Left cardiac atrium (tissue), 4 donors: ENCODE results near the gene PUM1. TPM values are rescaled to one million over a fixed set of nuclear protein-coding genes. Genes with fewer than 3 reads are reported as not detected.

Experiments
- ATAC-seq, 2 donors: fragments of 200-7000 bp; cut with Tn5 transposase; one replicate each; pipeline ENCODE4 v1.9.1; 2020; ENCODE audit warnings: mild to moderate bottlenecking in 2 of 2, moderate library complexity in 2 of 2
- DNase-seq: peaks from one replicate; pipeline ENCODE4 v3.0.0-alpha.2; 2020
- intact Hi-C, 2 donors: fragments of 100-400 bp; cut with DNase I; formaldehyde crosslinking; loops; one replicate each; pipeline versions ENCODE4 v1.14.1 to v1.15.1; 2022 to 2023
- total RNA-seq, 2 donors: library from RNA; stranded (reverse); fragmentation: NEBNext Ultra II Directional; extraction: Animal tissue kit (Norgen Biotek cat#: 25700); gene quantifications; one replicate each; pipeline ENCODE4 v1.2.1, GENCODE V29; 2021
- donor health status: DM: no; HTN: yes; CAD: no.
- donor health status: DM: no; HTN: yes; CAD: no; lungs with severe emphysema.
- donor health status: DM: yes; HTN: yes; CAD: no.
- donor health status: Dilated cardiomyopathy.

PUM1 gene
- total RNA-seq, 2 donors from 2014 or later, result 71.3 to 75.1 TPM

DNA sequence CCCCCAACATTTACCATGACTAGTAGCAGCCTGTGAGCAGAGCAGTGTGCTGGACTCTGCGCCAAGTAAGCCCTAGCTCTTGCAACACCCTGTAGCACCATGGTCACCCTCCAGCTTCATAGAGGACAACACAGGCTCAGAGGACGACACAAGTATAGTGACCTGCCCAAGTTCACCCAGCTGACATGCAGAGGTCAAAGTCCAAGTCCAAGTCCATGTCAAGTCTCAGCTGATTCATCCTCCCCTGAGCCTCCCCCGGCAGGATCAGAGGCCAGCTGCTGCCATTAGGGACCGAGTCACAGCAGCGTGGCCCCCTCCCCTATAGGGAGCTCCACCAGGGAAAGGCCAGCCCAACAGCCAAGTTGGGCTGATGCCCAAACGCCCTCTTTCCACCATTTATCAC, 172.8 kb downstream of the PUM1 start:
- intact Hi-C loops, result no loop called here
- no peak for ATAC-seq
- DNase-seq, result no peak

DNA sequence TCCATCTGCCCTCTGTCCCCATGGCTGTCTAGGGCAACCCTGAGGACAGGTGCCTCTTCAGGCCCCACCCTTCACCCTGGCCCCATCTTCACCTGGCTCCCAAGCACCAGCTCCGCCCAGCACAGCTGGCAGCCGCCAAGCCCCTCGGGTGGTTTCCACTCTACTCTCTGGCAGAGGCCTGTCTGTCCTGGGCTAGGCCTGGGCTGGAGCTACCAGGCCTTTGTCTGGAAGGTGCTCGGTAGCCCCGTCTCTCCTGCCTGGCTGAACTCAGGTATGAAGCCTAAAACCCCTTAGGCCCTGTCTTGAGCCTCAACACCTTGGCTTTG, 174.3 kb downstream of the PUM1 start:
- intact Hi-C loops, result no loop called here
- ATAC-seq, result no peak
- no peak for DNase-seq

DNA sequence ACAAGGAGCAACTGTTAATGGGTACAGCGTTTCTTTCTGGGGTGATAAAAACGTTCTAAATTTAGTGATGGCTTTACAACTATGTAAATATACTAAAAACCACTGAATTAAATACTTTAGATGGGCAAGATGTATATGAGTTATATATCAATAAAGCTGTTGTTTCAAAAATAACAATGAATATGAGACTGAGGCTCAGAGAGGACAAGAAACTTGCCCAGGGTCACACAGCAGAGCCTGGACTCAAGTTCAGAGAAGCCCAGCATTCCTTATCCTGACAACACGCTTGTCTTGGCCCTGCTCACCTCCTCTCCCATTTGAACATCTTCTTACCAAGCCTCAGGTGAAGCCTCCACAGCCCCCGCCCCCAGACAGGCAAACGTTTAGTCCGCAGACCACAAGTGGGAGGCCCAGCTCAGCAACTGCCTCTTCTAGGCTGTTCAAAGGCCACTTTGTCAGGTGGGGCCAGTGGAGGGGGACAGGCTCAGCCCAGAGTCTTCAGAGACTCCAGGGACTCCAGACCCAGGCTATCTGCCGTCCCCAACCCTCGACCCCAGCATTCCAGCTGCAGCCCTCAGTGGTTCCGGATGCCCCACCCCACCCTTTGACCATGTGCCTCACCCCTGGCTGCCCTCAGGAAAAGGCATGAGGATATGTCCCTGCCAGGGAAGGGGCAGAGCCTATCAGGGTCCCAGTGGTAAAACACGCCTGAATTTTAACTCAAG, 174.9 kb downstream of the PUM1 start:
- DNase-seq (no peak), ATAC-seq (no peak)
- intact Hi-C loops, result no loop called here

DNA sequence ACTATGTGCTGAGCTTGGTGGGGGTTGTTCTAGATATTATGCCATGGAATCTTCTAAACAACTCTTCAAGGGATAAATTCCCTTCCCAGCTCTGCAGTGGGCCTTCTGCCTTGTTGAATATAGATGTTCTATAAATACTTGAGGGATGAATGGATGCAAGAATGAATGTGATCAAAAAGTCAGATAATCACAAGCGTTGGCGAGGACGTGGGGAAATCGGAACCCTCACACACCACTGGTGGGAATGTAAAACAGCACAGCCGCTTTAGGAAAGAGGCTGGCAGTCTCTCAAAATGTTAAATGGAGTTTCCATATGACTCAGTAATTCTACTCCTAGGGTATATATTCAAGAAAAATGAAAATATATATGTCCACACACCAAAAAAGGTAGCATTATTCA, 176.0 kb downstream of the PUM1 start:
- DNase-seq (no peak), ATAC-seq (no peak)
- intact Hi-C loops, result no loop called here

DNA sequence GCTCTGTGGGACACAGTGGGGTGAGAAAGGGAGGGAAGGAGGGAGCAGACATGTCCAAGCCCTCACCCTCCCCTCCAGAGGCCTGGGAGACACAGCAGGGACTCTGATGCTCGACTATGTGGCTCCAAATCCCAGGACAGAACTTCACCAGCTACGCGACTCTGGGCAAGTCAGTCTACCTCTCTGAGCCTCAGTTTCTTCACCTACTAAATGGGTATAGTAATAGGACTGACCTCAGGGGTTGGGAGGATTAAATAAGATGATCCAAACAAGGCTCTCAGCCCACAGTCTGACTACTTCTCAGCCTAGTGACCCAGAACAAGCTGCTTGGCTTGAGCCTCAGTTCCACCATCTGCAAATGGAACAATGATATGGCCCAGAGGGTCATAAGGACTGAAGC, 176.5 kb downstream of the PUM1 start:
- intact Hi-C loops, result no loop called here
- ATAC-seq (no peak), DNase-seq (no peak)

DNA sequence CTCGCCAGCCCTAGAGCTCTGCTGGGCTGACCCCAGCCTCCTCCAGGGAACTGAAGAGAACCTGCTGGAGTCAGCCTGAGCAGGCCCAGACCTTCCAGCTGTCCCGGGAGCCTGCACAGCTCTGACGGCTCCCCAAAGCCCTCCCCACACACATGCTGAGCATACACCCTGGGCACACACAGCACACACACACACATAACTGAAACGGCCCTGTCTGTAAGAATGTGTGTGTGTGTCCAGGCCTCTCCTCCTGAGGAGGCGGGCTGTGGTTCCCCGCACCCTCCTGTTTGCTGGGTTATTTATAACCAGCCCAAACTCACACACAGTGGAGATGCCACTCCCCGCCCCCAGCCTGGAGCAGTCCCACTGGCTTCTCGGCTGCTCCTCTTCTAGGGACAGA, 177.1 kb downstream of the PUM1 start:
- ATAC-seq (peak; percentile 81 to 90), DNase-seq (peak; percentile 67)
- intact Hi-C loops, result no loop called here

DNA sequence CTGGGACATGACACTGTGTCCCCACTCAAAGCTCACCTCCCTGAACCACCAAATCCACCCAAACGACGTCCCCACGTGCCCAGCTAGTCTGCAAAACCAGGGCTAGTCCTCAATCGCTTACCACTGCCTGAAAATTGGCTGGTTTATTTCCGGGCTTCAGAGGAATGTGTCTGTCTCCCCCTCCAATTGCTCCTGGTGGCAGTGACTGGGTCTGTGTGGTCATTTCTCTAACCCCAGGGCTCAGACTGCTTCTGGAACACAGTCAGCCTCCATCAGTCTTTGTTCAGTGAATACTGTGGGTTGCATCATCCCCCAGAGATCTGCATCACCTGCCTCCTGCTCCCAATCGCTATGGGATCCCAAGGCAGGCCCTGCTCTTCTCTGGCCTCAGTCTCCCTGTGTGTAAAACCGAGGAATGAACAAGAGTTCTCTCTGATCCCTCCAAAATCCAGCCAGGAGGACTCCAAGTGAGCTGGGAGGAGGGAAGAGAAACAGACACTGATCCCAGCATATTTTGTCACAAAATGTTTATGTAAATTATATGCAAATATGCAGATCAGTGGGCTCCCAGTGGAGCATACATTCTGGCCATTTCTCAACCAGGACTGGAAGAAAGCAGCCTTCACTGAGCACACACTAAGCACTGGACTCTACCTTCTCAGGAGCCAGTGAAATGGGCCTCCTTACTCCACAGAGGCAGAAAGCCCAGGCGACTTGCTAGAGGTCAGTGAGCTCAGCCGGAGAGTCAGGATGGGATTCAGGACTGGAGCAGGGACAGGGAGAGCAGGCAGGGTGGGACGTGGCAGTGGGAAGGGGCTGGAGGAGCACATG, 177.8 kb downstream of the PUM1 start:
- no peak for DNase-seq
- intact Hi-C loops, result no loop called here

DNA sequence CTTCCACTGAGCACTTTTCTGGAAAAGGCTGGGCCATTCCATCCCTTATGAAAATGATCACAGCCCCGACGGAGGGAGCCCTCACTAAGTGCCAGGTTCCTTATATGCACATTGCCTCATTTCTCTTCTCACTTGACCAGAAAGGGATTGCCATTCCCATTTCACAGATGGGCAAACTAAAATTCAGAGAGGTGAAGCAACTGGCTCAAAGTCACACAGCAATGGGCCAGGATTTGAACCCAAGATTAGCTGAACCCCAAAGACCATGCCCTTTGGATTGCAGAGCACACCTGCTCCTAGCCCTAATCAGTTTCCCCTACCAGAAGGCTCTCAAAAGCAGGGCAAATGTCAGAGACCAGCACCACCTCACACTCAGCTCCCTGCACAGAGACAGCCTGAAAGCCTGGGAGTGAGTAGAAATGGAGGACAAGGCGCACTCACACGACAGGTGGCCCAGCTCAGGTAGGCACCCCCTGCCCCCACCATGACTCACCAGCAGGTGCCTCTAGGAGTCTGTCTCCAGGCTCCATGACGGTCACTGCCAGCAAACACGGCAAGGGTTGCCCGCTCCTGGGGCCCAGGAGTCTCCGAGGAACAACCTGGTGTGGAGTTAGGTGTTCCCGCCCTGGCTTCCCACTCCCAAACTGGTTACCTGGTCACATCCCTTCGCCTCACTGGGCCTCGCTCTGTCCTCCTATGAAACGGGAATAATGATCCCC, 178.6 kb downstream of the PUM1 start:
- DNase-seq (no peak), ATAC-seq (no peak)
- intact Hi-C loops, result no loop called here

More for the DNA sequence above, 177.8 kb downstream of the PUM1 start:
- ATAC-seq, result peak; percentile 6 to 10

DNA sequence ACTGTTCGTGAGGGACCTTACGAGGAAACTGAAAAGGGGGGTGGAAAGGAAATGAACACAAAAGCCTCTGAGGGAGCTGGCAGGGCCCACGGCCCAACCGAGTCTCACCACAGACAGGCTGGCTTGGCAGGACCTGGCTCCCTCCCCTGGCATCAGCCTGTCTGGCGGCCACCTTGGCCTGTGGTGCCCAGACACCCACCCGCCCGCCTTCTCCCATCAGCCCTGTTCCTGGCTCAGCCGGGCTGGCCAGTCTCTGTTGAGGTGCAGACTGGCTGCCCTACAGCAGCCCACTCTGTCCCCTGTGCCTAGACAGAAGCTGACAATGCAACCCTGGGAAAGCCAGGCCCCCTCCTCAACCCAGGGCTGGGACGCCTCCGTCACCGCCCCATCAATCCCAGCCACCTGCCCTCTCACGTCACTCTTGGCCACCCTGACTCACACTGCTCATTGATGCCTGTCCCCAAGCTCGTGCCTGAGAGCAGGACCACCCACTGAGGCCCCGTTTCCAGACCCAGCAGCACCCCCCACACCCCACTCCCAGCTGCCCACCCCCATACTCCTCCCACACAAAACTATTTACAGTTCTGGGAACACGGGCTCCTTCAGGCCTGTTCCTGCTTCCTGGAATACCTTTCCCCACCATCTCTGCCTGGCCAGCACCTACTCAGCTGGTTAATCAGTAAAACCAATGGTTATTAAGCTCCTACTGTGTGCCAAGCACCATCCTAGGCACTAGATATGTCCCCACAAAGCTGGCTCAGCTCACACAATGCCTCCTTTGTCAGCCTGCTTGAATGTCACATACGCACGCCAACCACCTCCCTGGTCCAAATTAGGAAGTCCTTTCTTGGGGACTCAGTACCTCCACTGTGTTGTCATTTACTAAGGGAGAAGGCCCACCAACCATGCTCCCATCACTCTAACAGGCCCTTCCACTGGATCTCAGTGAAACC, 179.7 kb downstream of the PUM1 start:
- ATAC-seq (no peak), DNase-seq (peak; percentile 10)

DNA sequence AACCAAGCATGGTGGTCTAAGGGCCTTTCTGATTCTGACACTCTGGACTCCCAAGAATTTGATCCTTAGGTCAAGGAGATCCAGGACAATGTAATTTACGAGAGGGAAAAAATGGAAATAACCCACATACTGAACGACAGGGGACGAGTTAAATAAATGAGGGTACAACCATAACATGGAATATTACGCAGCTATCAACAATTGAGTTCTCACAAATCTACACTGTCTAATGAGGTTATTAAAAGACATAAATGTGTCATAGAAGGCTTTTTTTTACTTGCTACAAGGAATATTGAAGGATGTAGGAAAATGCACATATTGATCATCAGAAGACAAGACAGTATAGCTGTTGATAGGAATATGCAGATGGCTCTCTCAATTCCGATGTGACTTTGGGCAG, 180.8 kb downstream of the PUM1 start:
- intact Hi-C loops, result no loop called here
- DNase-seq (no peak), ATAC-seq (no peak)

More for the DNA sequence above, 179.7 kb downstream of the PUM1 start:
- intact Hi-C loops, result no loop called here

DNA sequence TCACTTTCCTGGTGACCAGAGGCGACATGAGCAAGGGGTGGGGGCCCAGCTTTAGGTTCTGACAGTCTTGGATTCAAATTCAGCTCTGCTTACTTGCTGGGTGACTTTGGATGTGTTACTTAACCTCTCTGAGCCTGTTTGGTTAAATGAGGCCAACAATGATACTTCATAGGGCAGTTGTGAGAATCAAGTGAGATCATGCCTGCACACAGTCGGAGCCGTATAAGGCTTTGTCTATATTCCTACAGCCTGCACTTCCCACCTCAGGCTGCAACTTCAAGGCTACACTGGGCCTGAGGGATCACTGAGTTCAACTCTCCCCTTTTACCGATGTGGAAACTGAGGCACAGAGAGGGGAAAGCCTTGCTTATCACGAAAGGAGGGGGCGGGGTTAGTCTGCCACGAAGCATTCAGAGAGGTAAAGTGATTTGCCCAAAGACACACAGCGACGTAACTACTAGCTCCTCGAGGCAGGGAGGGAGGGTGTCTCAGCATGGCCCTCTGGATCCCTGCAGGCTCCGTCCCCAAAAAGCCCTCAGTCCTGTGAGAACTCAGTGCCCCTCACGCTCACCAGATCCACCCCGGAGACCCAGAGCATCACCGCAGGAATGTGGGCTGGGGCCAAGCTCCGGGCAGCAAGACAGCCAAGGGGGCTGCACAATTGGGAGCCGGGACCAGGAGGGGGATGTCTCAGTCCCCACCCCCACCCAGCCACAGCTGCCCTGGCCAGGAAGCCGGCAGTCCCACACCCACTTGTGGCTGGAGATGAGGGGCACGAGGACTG, 181.9 kb downstream of the PUM1 start:
- ATAC-seq (no peak), DNase-seq (peak; percentile 13)
- intact Hi-C loops, result no loop called here

DNA sequence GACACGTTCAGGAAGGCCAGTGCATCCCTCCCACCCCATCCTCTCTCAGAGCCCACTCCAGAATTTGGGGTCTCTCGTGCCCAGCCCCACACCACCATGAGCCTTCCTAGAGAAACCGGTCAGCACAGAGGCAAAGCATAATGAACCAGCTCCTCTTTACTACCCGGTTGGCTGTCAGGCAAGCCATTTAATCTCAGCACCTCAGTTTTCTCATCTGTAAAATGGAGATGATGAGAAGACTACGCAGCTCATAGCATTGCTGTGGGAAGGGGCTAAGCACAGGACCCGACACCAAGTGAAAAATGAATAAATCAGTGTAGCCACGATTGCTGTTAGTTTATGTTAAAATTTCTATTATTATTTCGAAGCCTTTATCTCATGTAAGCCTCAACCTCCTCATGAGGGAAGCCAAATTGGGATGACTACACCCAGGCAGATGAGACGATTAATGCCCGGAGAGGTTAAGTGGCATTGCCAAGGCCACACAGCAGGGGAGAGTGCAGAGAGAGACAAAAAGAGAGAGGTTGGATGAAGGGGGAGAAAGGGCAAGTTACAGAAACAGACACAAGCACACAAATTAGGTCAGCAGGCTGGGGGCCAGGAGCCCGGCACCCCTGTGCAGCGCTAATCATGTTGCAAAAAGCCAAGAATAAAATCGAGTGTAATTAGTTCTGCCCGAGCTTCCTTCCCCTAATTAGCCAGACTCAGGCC, 182.7 kb downstream of the PUM1 start:
- intact Hi-C loops, result no loop called here
- ATAC-seq, result no peak
- no peak for DNase-seq

Other genes with a start within 250 kb of the PUM1 start
- gene SDC3, start 157.0 kb downstream of the PUM1 start, total RNA-seq, result 10 to 100 TPM; 38.8 to 39.3 TPM
- under 1 TPM in 1 of 2 donors, not detected in 1; 0.15 TPM for gene NKAIN1, start 174.2 kb upstream of the PUM1 start, total RNA-seq
- gene SNRNP40, start 231.1 kb upstream of the PUM1 start, total RNA-seq, result 10 to 100 TPM; 24.2 to 28.6 TPM
- gene ZCCHC17, start 231.3 kb upstream of the PUM1 start, total RNA-seq, result 10 to 100 TPM; 14.4 to 15.7 TPM